Measurements from ENCODE around the gene EEF1AKMT1. TPM values are rescaled to one million over a fixed set of nuclear protein-coding genes. Genes with fewer than 3 reads are reported as not detected.

Gene EEF1AKMT1
- total and polyA plus RNA-seq, 2 donors (not counting 1 experiment from before 2014, with no cell fraction given) = 2.9 to 4.9 TPM

GRCh38 chr13:20774746-20775145 is 985 bp upstream of the EEF1AKMT1 start:
- Mint-ChIP-seq H3K9me3 (ENCODE audit: insufficient read depth) (no peaks in the 10 kb centered on the region), H3K27me3 (no peaks in the 10 kb centered on the region), H3K4me3 (peak overlapping the region; percentile 96), H3K27ac (no peak overlapping the region), H3K4me1 (peaks cover 16% of the 10 kb centered on the region)
- Histone ChIP-seq H3K9me3 (ENCODE audit: control extremely low read depth in 1 of 3, control insufficient read depth in 2 of 3, insufficient read depth in 1 of 3, low read length in 2 of 3) (peaks cover 0 to 2% (median 0%) of the 10 kb centered on the region in 3 donors), H3K27ac (ENCODE audit: low read length in 2 of 2) (no peak overlapping the region), H2AFZ (ENCODE audit: insufficient read depth, low read depth, low read length, poor library complexity, severe bottlenecking) (no peak overlapping the region), H3K9ac (ENCODE audit: low read length) (no peak overlapping the region), H3K4me2 (replicated peaks; ENCODE audit: low read depth, low read length, poor library complexity, severe bottlenecking) (no peak overlapping the region), H4K20me1 (ENCODE audit: control insufficient read depth, insufficient read depth, low read length, poor library complexity, severe bottlenecking) (no peaks in the 10 kb centered on the region), H3K36me3 (replicated peaks in 1 of 2; ENCODE audit: control extremely low read depth in 1 of 2, control insufficient read depth in 1 of 2, extremely low read depth in 1 of 2, insufficient read depth in 2 of 2, low read length in 1 of 2) (no peaks in the 10 kb centered on the region), H3K79me2 (ENCODE audit: control insufficient read depth, insufficient read depth, low read length) (peaks cover 9% of the 10 kb centered on the region), H3K4me1 (ENCODE audit: control insufficient read depth in 2 of 2, insufficient read depth in 2 of 2, low read length in 2 of 2) (peaks cover 7 to 15% of the 10 kb centered on the region in 2 donors), H3K4me3 (ENCODE audit: control extremely low read depth in 1 of 5, extremely low read depth in 1 of 5, insufficient read depth in 1 of 5, low read depth in 2 of 5, low read length in 4 of 5) (no peak overlapping the region), H3K27me3 (replicated peaks in 1 of 4; ENCODE audit: control extremely low read depth in 1 of 4, control insufficient read depth in 3 of 4, insufficient read depth in 4 of 4, low read length in 3 of 4) (no peaks in the 10 kb centered on the region)
- ChIA-PET CTCF (no interaction called here), POLR2A (no interaction called here)
- DNase-seq (no peak), ATAC-seq (ENCODE audit: low read depth) (no peak)
- intact Hi-C loops (cut with micrococcal nuclease) = loop anchor here (10.0 kb wide), 5 partner anchors 50 to 360 kb away; partner anchors contain the start of genes CRYL1, IFT88 and XPO4
- TF ChIP-seq CTCF (IDR thresholded peaks at IDR 0.05) (no peak), EZH2 (IDR thresholded peaks at IDR 0.05; ENCODE audit: borderline replicate concordance, insufficient read depth, low read depth, low read length, poor library complexity, severe bottlenecking) (no peak)
- no CpG with 5 or more reads among the region's 1 CpG for WGBS (ENCODE audit: insufficient coverage)

- intact Hi-C loops (cut with micrococcal nuclease) = loop anchor here (2.0 to 10.0 kb wide), 6 partner anchors 52 to 362 kb away; partner anchors contain the start of genes CRYL1, IFT88, IL17D and XPO4
- Histone ChIP-seq H3K4me1 (ENCODE audit: control insufficient read depth in 2 of 2, insufficient read depth in 2 of 2, low read length in 2 of 2) (peaks cover 7 to 15% of the 10 kb centered on the region in 2 donors), H2AFZ (ENCODE audit: insufficient read depth, low read depth, low read length, poor library complexity, severe bottlenecking) (peak overlapping the region; percentile 95), H3K4me3 (ENCODE audit: control extremely low read depth in 1 of 5, extremely low read depth in 1 of 5, insufficient read depth in 1 of 5, low read depth in 2 of 5, low read length in 4 of 5) (peak overlapping the region in 4 of 5 experiments; percentile 53 to 80 (median 65)), H3K27ac (ENCODE audit: low read length in 2 of 2) (peak overlapping the region; percentile 77 to 88), H3K79me2 (ENCODE audit: control insufficient read depth, insufficient read depth, low read length) (peaks cover 19% of the 10 kb centered on the region), H3K9ac (ENCODE audit: low read length) (peak overlapping the region; percentile 81), H3K9me3 (ENCODE audit: control extremely low read depth in 1 of 3, control insufficient read depth in 2 of 3, insufficient read depth in 1 of 3, low read length in 2 of 3) (peaks cover 3 to 5% (median 3%) of the 10 kb centered on the region in 3 donors), H3K4me2 (replicated peaks; ENCODE audit: low read depth, low read length, poor library complexity, severe bottlenecking) (peak overlapping the region; percentile 80), H3K36me3 (replicated peaks in 1 of 2; ENCODE audit: control extremely low read depth in 1 of 2, control insufficient read depth in 1 of 2, extremely low read depth in 1 of 2, insufficient read depth in 2 of 2, low read length in 1 of 2) (peaks cover 0 to 1% of the 10 kb centered on the region in 2 experiments), H4K20me1 (ENCODE audit: control insufficient read depth, insufficient read depth, low read length, poor library complexity, severe bottlenecking) (no peaks in the 10 kb centered on the region), H3K27me3 (replicated peaks in 1 of 4; ENCODE audit: control extremely low read depth in 1 of 4, control insufficient read depth in 3 of 4, insufficient read depth in 4 of 4, low read length in 3 of 4) (no peaks in the 10 kb centered on the region)
- H3K27me3 Mint-ChIP-seq = no peaks in the 10 kb centered on the region
- peak overlapping the region; percentile 96 for H3K4me3 Mint-ChIP-seq
- WGBS (ENCODE audit: insufficient coverage) = 100% methylated on average over 5 of the region's 10 CpGs
- CTCF ChIA-PET = interaction anchor here (1.0 to 1.5 kb wide), 3 partner anchors 15 to 204 kb away, joined by 3 to 8 read pairs (median 4); no protein-coding TSS in a partner anchor
- POLR2A ChIA-PET = interaction anchor here (0.6 to 1.0 kb wide), 2 partner anchors 351 to 525 kb away, joined by 3 to 4 read pairs; no protein-coding TSS in a partner anchor
- TF ChIP-seq EZH2 (IDR thresholded peaks at IDR 0.05; ENCODE audit: borderline replicate concordance, insufficient read depth, low read depth, low read length, poor library complexity, severe bottlenecking) (no peak), CTCF (IDR thresholded peaks at IDR 0.05) (no peak)
- no peak for ATAC-seq (ENCODE audit: low read depth)
- H3K27ac Mint-ChIP-seq = peak overlapping the region; percentile 100
- DNase-seq = peak; percentile 10
- H3K9me3 Mint-ChIP-seq (ENCODE audit: insufficient read depth) = peaks cover 4% of the 10 kb centered on the region
- peaks cover 16% of the 10 kb centered on the region for H3K4me1 Mint-ChIP-seq
These were observed 1.2 kb downstream of the EEF1AKMT1 start for GRCh38 chr13:20772401-20773131.

Data from B cell (primary cell).